Fibroblast of villous mesenchyme (primary cell): Measurements from ENCODE around the gene GRIK4. TPM values are rescaled to one million over a fixed set of nuclear protein-coding genes. Genes with fewer than 3 reads are reported as not detected.

ENCODE experiments used
- DNase-seq: peaks from one replicate; pipeline ENCODE4 v3.0.0-alpha.2; 2010; ENCODE audit warnings: low read depth
- H3K4me3 ChIP-seq: 2 replicates; pipeline ENCODE4 v1.5.1; 2011; ENCODE audit warnings: low read depth, mild to moderate bottlenecking, low read length
- CTCF ChIP-seq: IDR thresholded peaks from 2 replicates; pipeline ENCODE4 v1.5.1; 2012; ENCODE audit warnings: low read depth, mild to moderate bottlenecking, low read length; ENCODE audit not compliant: insufficient read depth
- total RNA-seq: library from RNA; depleted of rRNA; stranded (reverse); fragments of >200 nt; gene quantifications from 2 replicates; pipeline ENCODE4 v1.2.3, GENCODE V29; 2012

The GRIK4 gene
- total RNA-seq, 1 donor: under 0.01 TPM

GRCh38 chr11:120907971-120908370 lies 396.4 kb downstream of the GRIK4 start:
- no peak overlapping the region for H3K4me3 ChIP-seq
- DNase-seq: no peak
- TF ChIP-seq CTCF: no peak

- no peak for DNase-seq
- TF ChIP-seq CTCF: no peak
Measured at GRCh38 chr11:120908461-120909181, 397.1 kb downstream of the GRIK4 start.

GRCh38 chr11:120909676-120910416 lies 398.3 kb downstream of the GRIK4 start:
- H3K4me3 ChIP-seq: no peak overlapping the region
- no peak for TF ChIP-seq CTCF
- DNase-seq: no peak

More at GRCh38 chr11:120908461-120909181, 397.1 kb downstream of the GRIK4 start:
- no peak overlapping the region for H3K4me3 ChIP-seq

GRCh38 chr11:120911943-120912342 lies 400.4 kb downstream of the GRIK4 start:
- no peak for DNase-seq
- TF ChIP-seq CTCF: no peak
- H3K4me3 ChIP-seq: no peak overlapping the region

- peak; percentile 50 for TF ChIP-seq CTCF
- DNase-seq: peak; percentile 55
- no peak overlapping the region for H3K4me3 ChIP-seq
Measured at GRCh38 chr11:120912504-120912903, 401.0 kb downstream of the GRIK4 start.

GRCh38 chr11:120912915-120913314 lies 401.4 kb downstream of the GRIK4 start:
- TF ChIP-seq CTCF: no peak
- no peak overlapping the region for H3K4me3 ChIP-seq
- no peak for DNase-seq

- no peak for DNase-seq
- no peak for TF ChIP-seq CTCF
- no peak overlapping the region for H3K4me3 ChIP-seq
Measured at GRCh38 chr11:120914021-120914420, 402.5 kb downstream of the GRIK4 start.
